Upper lobe of right lung (tissue), 1 donor: ENCODE measurements around the gene MLH1. TPM values are rescaled to one million over a fixed set of nuclear protein-coding genes. Genes with fewer than 3 reads are reported as not detected.
A peak's percentile ranks its signal among the peaks of the same experiment; 100 is the strongest.

Experiments
- ATAC-seq: fragments of 200-7000 bp; cut with Tn5 transposase; one replicate; pipeline ENCODE4 v1.9.1; 2020; ENCODE audit warnings: mild to moderate bottlenecking, moderate library complexity
- DNase-seq: peaks from one replicate; pipeline ENCODE4 v3.0.0-alpha.2; 2020
- H3K27ac ChIP-seq: fragments of 200-600 bp; one replicate; pipeline ENCODE4 v1.8.0; 2022
- H3K27me3 ChIP-seq: fragments of 200-600 bp; one replicate; pipeline ENCODE4 v1.8.0; 2022; ENCODE audit warnings: mild to moderate bottlenecking
- H3K36me3 ChIP-seq: fragments of 200-600 bp; one replicate; pipeline ENCODE4 v1.8.0; 2022
- H3K4me1 ChIP-seq: fragments of 200-600 bp; one replicate; pipeline ENCODE4 v1.8.0; 2022
- H3K4me3 ChIP-seq: fragments of 200-600 bp; one replicate; pipeline ENCODE4 v1.8.0; 2022; ENCODE audit warnings: mild to moderate bottlenecking
- H3K9me3 ChIP-seq: fragments of 200-600 bp; one replicate; pipeline ENCODE4 v1.8.0; 2022
- intact Hi-C: fragments of 100-400 bp; cut with DNase I; formaldehyde crosslinking; loops from one replicate; pipeline ENCODE4 v1.11.0; 2022
- total RNA-seq: library from RNA; stranded (reverse); fragmentation: NEBNext Ultra II Directional; extraction: Animal tissue kit (Norgen Biotek cat#: 25700); gene quantifications from one replicate; pipeline ENCODE4 v1.2.1, GENCODE V29; 2021
- TF ChIP-seq, protein P1 (sequence below): fragments of 200-600 bp; IDR thresholded peaks from one replicate; pipeline ENCODE4 v1.8.0; 2022; ENCODE audit warnings: antibody characterized with exemption
- donor health status: DM: no; HTN: yes; CAD: no; lungs with severe emphysema.

The MLH1 gene
- total RNA-seq, 1 donor from 2014 or later = 31.3 TPM

DNA sequence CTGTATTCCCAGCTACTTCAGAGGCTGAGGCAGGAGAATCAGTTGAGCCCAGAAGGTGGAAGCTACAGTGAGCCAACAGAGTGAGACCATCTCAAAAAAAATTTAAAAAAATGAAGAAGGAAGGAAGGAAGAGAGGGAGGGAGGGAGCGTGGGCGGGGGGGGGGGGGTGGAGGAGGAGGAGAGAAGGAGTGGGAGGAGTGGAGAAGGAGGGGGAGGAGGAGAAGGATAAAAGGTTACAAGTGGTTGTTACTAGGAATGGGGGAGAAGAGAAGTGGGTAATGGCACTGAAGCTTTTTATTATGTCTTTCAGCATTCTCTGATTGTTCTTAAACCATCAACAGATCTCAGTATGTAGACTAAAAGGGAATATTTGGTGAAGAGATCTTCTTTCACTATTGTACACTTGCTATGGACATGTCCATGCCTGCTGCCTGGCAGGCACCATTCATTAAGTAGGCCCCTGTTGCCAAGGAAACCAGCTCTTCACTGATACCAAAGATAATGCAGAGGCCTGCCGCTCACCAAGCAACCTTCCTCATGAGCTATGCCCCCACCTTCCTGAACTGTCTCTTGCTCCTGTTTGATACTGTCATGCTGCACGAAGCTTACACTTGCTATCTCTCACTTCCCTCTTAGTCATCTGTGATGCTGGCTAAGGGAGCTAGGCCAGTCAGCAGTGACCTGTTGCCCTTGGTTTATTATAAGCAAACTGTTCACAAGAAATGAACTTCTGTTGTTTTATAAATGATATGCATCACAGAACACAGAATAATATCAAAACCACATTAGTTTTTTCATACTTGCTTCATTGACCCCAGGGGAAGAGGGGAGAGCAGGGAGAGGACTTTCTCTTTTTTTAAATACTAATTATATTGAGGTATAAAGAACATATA, 23.5 kb upstream of the MLH1 start:
- no peak for DNase-seq

DNA sequence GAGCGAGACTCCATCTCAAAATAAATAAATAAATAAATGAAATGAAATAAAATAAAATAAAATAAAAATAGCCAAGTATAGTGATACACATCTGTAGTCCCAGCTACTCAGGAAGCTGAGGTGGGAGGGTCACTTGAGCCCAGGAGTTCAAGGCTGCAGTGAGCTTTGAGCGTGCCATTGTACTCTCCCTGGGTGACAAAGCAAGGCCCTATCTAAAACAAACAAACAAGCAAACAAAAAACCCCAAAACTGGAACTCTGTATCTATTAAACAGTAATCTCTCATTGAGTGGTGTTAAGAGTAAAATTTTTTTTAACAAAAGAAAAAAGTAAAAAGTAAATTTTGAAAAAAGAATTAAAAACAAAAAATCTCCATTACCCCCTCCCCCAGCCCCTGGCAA, 21.2 kb upstream of the MLH1 start:
- intact Hi-C loops = no loop called here
- ATAC-seq (no peak), DNase-seq (no peak)
- no peak overlapping the region for H3K27ac ChIP-seq
- H3K27me3 ChIP-seq = no peaks in the 10 kb centered on the region
- no peaks in the 10 kb centered on the region for H3K9me3 ChIP-seq
- peaks cover 10% of the 10 kb centered on the region for H3K4me1 ChIP-seq
- H3K36me3 ChIP-seq = no peaks in the 10 kb centered on the region
- no peak overlapping the region for H3K4me3 ChIP-seq
- TF ChIP-seq, protein P1, sequence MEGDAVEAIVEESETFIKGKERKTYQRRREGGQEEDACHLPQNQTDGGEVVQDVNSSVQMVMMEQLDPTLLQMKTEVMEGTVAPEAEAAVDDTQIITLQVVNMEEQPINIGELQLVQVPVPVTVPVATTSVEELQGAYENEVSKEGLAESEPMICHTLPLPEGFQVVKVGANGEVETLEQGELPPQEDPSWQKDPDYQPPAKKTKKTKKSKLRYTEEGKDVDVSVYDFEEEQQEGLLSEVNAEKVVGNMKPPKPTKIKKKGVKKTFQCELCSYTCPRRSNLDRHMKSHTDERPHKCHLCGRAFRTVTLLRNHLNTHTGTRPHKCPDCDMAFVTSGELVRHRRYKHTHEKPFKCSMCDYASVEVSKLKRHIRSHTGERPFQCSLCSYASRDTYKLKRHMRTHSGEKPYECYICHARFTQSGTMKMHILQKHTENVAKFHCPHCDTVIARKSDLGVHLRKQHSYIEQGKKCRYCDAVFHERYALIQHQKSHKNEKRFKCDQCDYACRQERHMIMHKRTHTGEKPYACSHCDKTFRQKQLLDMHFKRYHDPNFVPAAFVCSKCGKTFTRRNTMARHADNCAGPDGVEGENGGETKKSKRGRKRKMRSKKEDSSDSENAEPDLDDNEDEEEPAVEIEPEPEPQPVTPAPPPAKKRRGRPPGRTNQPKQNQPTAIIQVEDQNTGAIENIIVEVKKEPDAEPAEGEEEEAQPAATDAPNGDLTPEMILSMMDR = no peak

More for the DNA sequence above, 23.5 kb upstream of the MLH1 start:
- intact Hi-C loops = no loop called here
- Histone ChIP-seq H3K36me3 (no peaks in the 10 kb centered on the region), H3K27ac (no peak overlapping the region), H3K4me1 (peaks cover 10% of the 10 kb centered on the region), H3K9me3 (no peaks in the 10 kb centered on the region), H3K4me3 (no peak overlapping the region), H3K27me3 (no peaks in the 10 kb centered on the region)
- peak; percentile 81 for ATAC-seq
- TF ChIP-seq, protein P1 = no peak

DNA sequence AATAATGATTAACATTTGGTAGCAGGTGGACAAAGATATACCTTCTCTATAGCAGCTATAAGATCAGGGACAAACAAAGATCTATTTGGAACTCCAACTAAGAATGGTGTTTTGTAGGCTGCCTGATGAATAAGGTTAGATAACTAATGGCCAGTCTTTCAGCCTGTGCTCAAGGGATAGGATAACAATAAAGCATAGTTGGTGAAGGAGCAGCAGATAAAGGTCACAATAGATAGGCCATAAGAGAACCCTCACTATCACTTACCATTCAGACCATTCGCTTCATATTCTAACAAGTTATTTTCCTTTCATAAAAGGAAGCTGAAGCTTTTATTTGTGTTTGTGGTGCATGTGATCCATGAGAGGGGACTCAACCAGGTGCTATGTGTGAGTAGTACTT, 20.2 kb upstream of the MLH1 start:
- TF ChIP-seq, protein P1 = no peak
- H3K4me3 ChIP-seq = no peak overlapping the region
- DNase-seq (no peak), ATAC-seq (no peak)
- intact Hi-C loops = no loop called here
- no peaks in the 10 kb centered on the region for H3K9me3 ChIP-seq
- H3K27ac ChIP-seq = no peak overlapping the region
- no peaks in the 10 kb centered on the region for H3K27me3 ChIP-seq
- H3K36me3 ChIP-seq = no peaks in the 10 kb centered on the region
- H3K4me1 ChIP-seq = peaks cover 10% of the 10 kb centered on the region

DNA sequence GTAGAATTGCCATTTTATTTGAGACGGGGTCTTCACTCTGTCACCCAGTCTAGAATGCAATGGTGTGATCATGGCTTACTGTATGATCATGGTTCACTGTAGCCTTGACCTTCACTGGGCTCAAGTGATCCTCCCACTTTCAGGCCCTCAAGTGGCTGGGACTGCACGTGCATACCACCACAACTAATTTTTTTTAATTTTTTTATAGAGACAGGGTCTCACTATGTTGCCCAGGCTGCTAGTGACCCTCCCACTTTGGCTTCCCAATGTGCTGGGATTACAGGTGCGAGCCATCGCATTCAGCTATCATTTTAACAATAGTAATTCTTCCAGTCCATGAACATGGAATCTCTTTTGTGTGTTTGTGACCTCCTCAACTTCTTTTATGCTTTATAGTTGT, 12.3 kb upstream of the MLH1 start:
- H3K36me3 ChIP-seq = peaks cover 39% of the 10 kb centered on the region
- TF ChIP-seq, protein P1 = no peak
- no peak for DNase-seq
- no peaks in the 10 kb centered on the region for H3K27me3 ChIP-seq
- H3K27ac ChIP-seq = no peak overlapping the region
- intact Hi-C loops = no loop called here
- no peak for ATAC-seq
- no peaks in the 10 kb centered on the region for H3K9me3 ChIP-seq
- H3K4me1 ChIP-seq = no peaks in the 10 kb centered on the region
- no peak overlapping the region for H3K4me3 ChIP-seq

DNA sequence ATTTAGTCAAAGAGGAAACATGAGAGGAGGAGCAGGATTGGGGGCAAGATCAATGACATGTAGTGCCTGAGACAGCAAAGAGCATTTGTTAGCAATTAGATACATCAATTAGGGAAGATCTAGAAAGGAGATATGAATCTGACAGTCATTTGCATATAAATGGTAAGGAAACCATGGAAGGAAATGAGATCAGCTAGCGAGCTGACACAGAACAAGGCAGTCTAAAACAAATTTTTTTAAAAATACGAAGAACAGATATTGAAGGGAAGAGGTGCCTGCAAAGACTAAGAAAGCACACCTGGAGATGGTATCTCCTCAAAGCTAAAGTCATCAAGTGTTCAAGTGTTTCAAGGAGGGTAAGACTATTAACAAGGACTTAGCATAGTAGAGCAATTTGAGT, 5.0 kb upstream of the MLH1 start:
- H3K4me3 ChIP-seq = peak overlapping the region; percentile 82
- DNase-seq (no peak), ATAC-seq (no peak)
- intact Hi-C loops = no loop called here
- H3K27me3 ChIP-seq = no peaks in the 10 kb centered on the region
- TF ChIP-seq, protein P1 = no peak
- H3K4me1 ChIP-seq = peaks cover 43% of the 10 kb centered on the region
- peaks cover 47% of the 10 kb centered on the region for H3K36me3 ChIP-seq
- no peak overlapping the region for H3K27ac ChIP-seq
- H3K9me3 ChIP-seq = no peaks in the 10 kb centered on the region
